ENCODE data around the gene ATP11B.

DNA sequence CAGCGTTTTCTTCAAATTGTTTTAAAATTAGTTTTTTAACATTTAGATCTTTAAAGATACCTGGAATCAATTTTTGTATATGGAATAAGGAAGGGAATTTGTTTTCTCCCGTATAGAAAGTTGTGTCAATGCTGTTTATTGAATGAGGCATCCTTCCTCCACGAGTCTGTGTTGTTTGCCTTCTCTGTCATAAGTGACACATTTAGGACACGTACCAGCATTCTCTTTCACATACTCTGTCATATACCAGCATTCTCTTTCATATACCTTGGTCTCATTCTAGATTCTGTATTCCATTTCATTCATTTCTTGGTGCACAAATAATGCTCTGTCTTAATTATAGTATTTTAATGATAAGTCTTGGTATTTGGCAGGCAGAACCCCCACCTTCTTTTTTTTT is 10.3 kb downstream of the ATP11B start:
- TF ChIP-seq TBL1XR1 (IDR thresholded peaks at IDR 0.05; ENCODE audit: low read depth, low read length) (no peak), EZH2 (IDR thresholded peaks at IDR 0.05; ENCODE audit: borderline replicate concordance, control insufficient read depth, low read depth, low read length) (no peak), KDM1A (IDR thresholded peaks at IDR 0.05; ENCODE audit: borderline replicate concordance) (no peak), CTCF (IDR thresholded peaks at IDR 0.05 in 2 of 3, conservative IDR thresholded peaks at IDR 0.05 in 1 of 3; ENCODE audit: control insufficient read depth in 2 of 3, extremely low read depth in 1 of 3, insufficient read depth in 1 of 3, low read depth in 3 of 3, low read length in 3 of 3) (no peak), ATF2 (IDR thresholded peaks at IDR 0.05; ENCODE audit: low read length) (no peak), ATF3 (IDR thresholded peaks at IDR 0.05; ENCODE audit: borderline replicate concordance, extremely low read depth, low read depth, low read length) (no peak), CHD4 (IDR thresholded peaks at IDR 0.05) (no peak), BRCA1 (IDR thresholded peaks at IDR 0.05; ENCODE audit: low read depth, low read length) (no peak), E2F8 (IDR thresholded peaks at IDR 0.05; ENCODE audit: low read depth, partially characterized antibody) (no peak), EP300 (IDR thresholded peaks at IDR 0.05; ENCODE audit: borderline replicate concordance in 1 of 2, control insufficient read depth in 1 of 2, low read depth in 2 of 2, low read length in 2 of 2) (no peak), POLR2A (IDR thresholded peaks at IDR 0.05; ENCODE audit: low read depth, low read length) (no peak), RAD21 (IDR thresholded peaks at IDR 0.05; ENCODE audit: insufficient read depth, low read depth, low read length) (no peak)
